Hepatocyte (in vitro differentiated cells): ENCODE data around the gene UROC1.

Experiments
- CTCF ChIP-seq: fragments of 200-600 bp; sonication (generic); IDR thresholded peaks from 2 replicates; pipeline ENCODE4 v1.5.1; 2016; ENCODE audit warnings: antibody characterized with exemption, mild to moderate bottlenecking; ENCODE audit not compliant: poor library complexity
- EZH2 ChIP-seq: fragments of 200-600 bp; sonication (generic); IDR thresholded peaks from 2 replicates; pipeline ENCODE4 v1.6.1; 2016; ENCODE audit warnings: antibody characterized with exemption, mild to moderate bottlenecking, borderline replicate concordance
- EZH2phosphoT487 ChIP-seq: fragments of 200-600 bp; sonication (generic); IDR thresholded peaks from one replicate; pipeline ENCODE4 v1.6.1; 2018; ENCODE audit warnings: antibody characterized with exemption, mild to moderate bottlenecking, low read depth, moderate library complexity; ENCODE audit not compliant: unreplicated experiment, severe bottlenecking

GRCh38 chr3:126538316-126538715, 20.7 kb upstream of the UROC1 start:
- TF ChIP-seq CTCF: no peak
- no peak for TF ChIP-seq EZH2
- no peak for TF ChIP-seq EZH2phosphoT487
